Measurements from ENCODE around the gene PGAP1. TPM values are rescaled to one million over a fixed set of nuclear protein-coding genes. Genes with fewer than 3 reads are reported as not detected.
A peak's percentile ranks its signal among the peaks of the same experiment; 100 is the strongest.

Gene PGAP1
- polyA plus RNA-seq, 3 donors = 0.10 to 0.81 (median 0.33) TPM

DNA sequence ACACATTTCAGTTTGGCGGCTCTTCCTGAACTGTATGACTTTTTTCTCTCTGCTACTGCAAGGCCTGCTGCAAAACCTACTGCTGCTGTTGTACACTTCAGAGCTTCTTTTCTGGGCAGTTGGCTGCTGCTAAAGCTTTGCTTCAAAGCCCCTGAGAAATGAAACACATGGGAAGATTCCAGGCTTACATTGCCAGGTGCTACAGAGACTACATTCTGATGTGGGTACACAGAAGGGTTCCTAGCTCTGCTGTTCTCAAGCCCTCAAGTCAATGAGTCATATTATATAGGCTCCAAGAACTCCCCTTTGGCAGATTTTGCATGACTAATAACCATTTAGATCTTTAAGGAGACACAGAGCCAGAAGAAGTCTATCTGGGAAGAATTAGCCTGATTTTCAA, 12.9 kb upstream of the PGAP1 start:
- H2AFZ ChIP-seq (ENCODE audit: insufficient read depth, low read depth, low read length, poor library complexity, severe bottlenecking) = no peak overlapping the region
- no peak for DNase-seq
- H3K36me3 ChIP-seq (replicated peaks in 1 of 2; ENCODE audit: control insufficient read depth in 1 of 2, insufficient read depth in 2 of 2, low read length in 2 of 2) = no peaks in the 10 kb centered on the region
- Mint-ChIP-seq H3K27me3 (ENCODE audit: low read depth in 3 of 3) (peaks cover 0 to 2% (median 0%) of the 10 kb centered on the region in 3 donors), H3K27ac (no peak overlapping the region), H3K36me3 (no peaks in the 10 kb centered on the region), H3K9me3 (peaks cover 0 to 2% (median 0%) of the 10 kb centered on the region in 7 donors), H3K4me1 (no peaks in the 10 kb centered on the region), H3K4me3 (no peak overlapping the region)
- no peaks in the 10 kb centered on the region for H3K27me3 ChIP-seq (ENCODE audit: control insufficient read depth in 2 of 2, insufficient read depth in 2 of 2, low read length in 2 of 2)
- H4K20me1 ChIP-seq (ENCODE audit: insufficient read depth, low read length) = no peaks in the 10 kb centered on the region
- H3K4me2 ChIP-seq (replicated peaks; ENCODE audit: extremely low read depth, low read length, poor library complexity, severe bottlenecking) = no peak overlapping the region
- TF ChIP-seq, protein P1, sequence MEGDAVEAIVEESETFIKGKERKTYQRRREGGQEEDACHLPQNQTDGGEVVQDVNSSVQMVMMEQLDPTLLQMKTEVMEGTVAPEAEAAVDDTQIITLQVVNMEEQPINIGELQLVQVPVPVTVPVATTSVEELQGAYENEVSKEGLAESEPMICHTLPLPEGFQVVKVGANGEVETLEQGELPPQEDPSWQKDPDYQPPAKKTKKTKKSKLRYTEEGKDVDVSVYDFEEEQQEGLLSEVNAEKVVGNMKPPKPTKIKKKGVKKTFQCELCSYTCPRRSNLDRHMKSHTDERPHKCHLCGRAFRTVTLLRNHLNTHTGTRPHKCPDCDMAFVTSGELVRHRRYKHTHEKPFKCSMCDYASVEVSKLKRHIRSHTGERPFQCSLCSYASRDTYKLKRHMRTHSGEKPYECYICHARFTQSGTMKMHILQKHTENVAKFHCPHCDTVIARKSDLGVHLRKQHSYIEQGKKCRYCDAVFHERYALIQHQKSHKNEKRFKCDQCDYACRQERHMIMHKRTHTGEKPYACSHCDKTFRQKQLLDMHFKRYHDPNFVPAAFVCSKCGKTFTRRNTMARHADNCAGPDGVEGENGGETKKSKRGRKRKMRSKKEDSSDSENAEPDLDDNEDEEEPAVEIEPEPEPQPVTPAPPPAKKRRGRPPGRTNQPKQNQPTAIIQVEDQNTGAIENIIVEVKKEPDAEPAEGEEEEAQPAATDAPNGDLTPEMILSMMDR (IDR thresholded peaks at IDR 0.05) = no peak
- no peaks in the 10 kb centered on the region for H3K9me3 ChIP-seq (replicated peaks in 1 of 2; ENCODE audit: control insufficient read depth in 1 of 2, insufficient read depth in 1 of 2, low read length in 2 of 2)
- no peaks in the 10 kb centered on the region for H3K4me1 ChIP-seq (ENCODE audit: control insufficient read depth in 1 of 2, insufficient read depth in 2 of 2, low read length in 2 of 2)
- WGBS (ENCODE audit: insufficient coverage) = 83% methylated on average over 1 of the region's 1 CpG
- H3K27ac ChIP-seq (ENCODE audit: low read depth in 1 of 2, low read length in 2 of 2) = no peak overlapping the region
- no peaks in the 10 kb centered on the region for H3K79me2 ChIP-seq (ENCODE audit: insufficient read depth, low read length)
- no peak overlapping the region for H3K9ac ChIP-seq (ENCODE audit: insufficient read depth, low read length, poor library complexity, severe bottlenecking)
- H3K4me3 ChIP-seq (replicated peaks in 1 of 3; ENCODE audit: low read depth in 2 of 3, low read length in 3 of 3) = no peak overlapping the region
- intact Hi-C loops (cut with micrococcal nuclease) = no loop called here

DNA sequence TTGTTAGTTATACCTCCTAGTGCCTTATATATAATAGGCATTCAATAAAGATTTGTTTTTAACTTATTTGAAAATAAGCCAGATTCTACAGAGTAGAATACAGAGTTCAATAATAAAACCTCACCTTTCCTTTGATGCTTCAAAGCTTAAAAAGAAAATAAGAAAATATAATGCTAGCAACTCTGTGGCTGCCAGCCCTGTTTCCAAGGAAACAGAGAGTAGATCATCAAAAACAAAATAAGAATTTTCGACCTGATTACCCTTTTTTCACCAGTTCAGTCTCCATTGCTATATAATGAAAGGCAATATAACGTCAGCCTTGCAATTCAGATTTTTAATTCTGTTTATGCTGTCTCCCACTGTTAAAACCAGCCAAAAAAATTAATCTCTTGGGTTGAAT, 8.9 kb upstream of the PGAP1 start:
- Histone ChIP-seq H2AFZ (ENCODE audit: insufficient read depth, low read depth, low read length, poor library complexity, severe bottlenecking) (no peak overlapping the region), H3K27me3 (ENCODE audit: control insufficient read depth in 2 of 2, insufficient read depth in 2 of 2, low read length in 2 of 2) (no peaks in the 10 kb centered on the region), H3K9me3 (replicated peaks in 1 of 2; ENCODE audit: control insufficient read depth in 1 of 2, insufficient read depth in 1 of 2, low read length in 2 of 2) (no peaks in the 10 kb centered on the region), H3K4me2 (replicated peaks; ENCODE audit: extremely low read depth, low read length, poor library complexity, severe bottlenecking) (no peak overlapping the region), H3K36me3 (replicated peaks in 1 of 2; ENCODE audit: control insufficient read depth in 1 of 2, insufficient read depth in 2 of 2, low read length in 2 of 2) (no peaks in the 10 kb centered on the region), H4K20me1 (ENCODE audit: insufficient read depth, low read length) (no peaks in the 10 kb centered on the region), H3K9ac (ENCODE audit: insufficient read depth, low read length, poor library complexity, severe bottlenecking) (no peak overlapping the region), H3K4me3 (replicated peaks in 1 of 3; ENCODE audit: low read depth in 2 of 3, low read length in 3 of 3) (no peak overlapping the region), H3K4me1 (ENCODE audit: control insufficient read depth in 1 of 2, insufficient read depth in 2 of 2, low read length in 2 of 2) (no peaks in the 10 kb centered on the region), H3K79me2 (ENCODE audit: insufficient read depth, low read length) (no peaks in the 10 kb centered on the region), H3K27ac (ENCODE audit: low read depth in 1 of 2, low read length in 2 of 2) (no peak overlapping the region)
- H3K4me3 Mint-ChIP-seq = no peak overlapping the region
- H3K27ac Mint-ChIP-seq = peak overlapping the region in 1 of 7 donors; percentile 46
- WGBS (ENCODE audit: insufficient coverage) = no CpG with 5 or more reads among the region's 2 CpGs
- H3K9me3 Mint-ChIP-seq = no peaks in the 10 kb centered on the region
- intact Hi-C loops (cut with micrococcal nuclease) = no loop called here
- peaks cover 0 to 2% (median 0%) of the 10 kb centered on the region in 3 donors for H3K27me3 Mint-ChIP-seq (ENCODE audit: low read depth in 3 of 3)
- no peaks in the 10 kb centered on the region for H3K36me3 Mint-ChIP-seq
- no peaks in the 10 kb centered on the region for H3K4me1 Mint-ChIP-seq
- no peak for DNase-seq
- TF ChIP-seq, protein P1 (IDR thresholded peaks at IDR 0.05) = no peak
